GM13976 (cell line): ENCODE results near the gene BCL6B.

Experiments used
- DNase-seq: peaks from one replicate; pipeline ENCODE4 v3.0.0; 2012; ENCODE audit warnings: low spot score
- CTCF ChIP-seq: IDR thresholded peaks from 2 replicates; pipeline ENCODE4 v1.5.1; 2012; ENCODE audit warnings: borderline replicate concordance, mild to moderate bottlenecking; ENCODE audit not compliant: insufficient read depth; ENCODE audit errors: extremely low read depth, missing control alignments, control extremely low read depth
- in situ Hi-C: fragments of 300-500 bp; cut with MboI; formaldehyde crosslinking; loops from one replicate; pipeline ENCODE4 v1.12.0; 2022; ENCODE audit warnings: low sequenced_read_pairs, mixed read lengths, inconsistent platforms; ENCODE audit not compliant: unreplicated experiment

BCL6B gene

GRCh38 chr17:7056386-7056785 is 33.5 kb downstream of the BCL6B start:
- TF ChIP-seq CTCF, result no peak
- in situ Hi-C loops, result no loop called here
- DNase-seq, result no peak

GRCh38 chr17:7058831-7059447 is 36.1 kb downstream of the BCL6B start:
- no peak for DNase-seq
- in situ Hi-C loops, result no loop called here
- TF ChIP-seq CTCF, result no peak

GRCh38 chr17:7060165-7060891 is 37.5 kb downstream of the BCL6B start:
- no peak for DNase-seq
- no peak for TF ChIP-seq CTCF
- in situ Hi-C loops, result no loop called here

- TF ChIP-seq CTCF, result no peak
- DNase-seq, result no peak
- in situ Hi-C loops, result no loop called here
These were observed 40.8 kb downstream of the BCL6B start for GRCh38 chr17:7063518-7064094.

- DNase-seq, result no peak
- no peak for TF ChIP-seq CTCF
- in situ Hi-C loops, result no loop called here
These were observed 41.4 kb downstream of the BCL6B start for GRCh38 chr17:7064261-7064660.

- in situ Hi-C loops, result no loop called here
- DNase-seq, result no peak
- TF ChIP-seq CTCF, result no peak
These were observed 44.3 kb downstream of the BCL6B start for GRCh38 chr17:7067198-7067597.
